ENCODE data around the gene CREB3L2.

CREB3L2 gene

GRCh38 chr7:137890449-137890921 lies 111.4 kb downstream of the CREB3L2 start:
- DNase-seq: no peak

- no peak for DNase-seq
Observed at GRCh38 chr7:137888241-137888640, 113.6 kb downstream of the CREB3L2 start.

GRCh38 chr7:137886746-137887145 lies 115.1 kb downstream of the CREB3L2 start:
- DNase-seq: no peak

- peak; percentile 11 for DNase-seq
Observed at GRCh38 chr7:137886281-137886680, 115.6 kb downstream of the CREB3L2 start.

GRCh38 chr7:137885678-137886077 lies 116.2 kb downstream of the CREB3L2 start:
- DNase-seq: no peak

GRCh38 chr7:137882806-137883205 lies 119.1 kb downstream of the CREB3L2 start:
- peak; percentile 78 for DNase-seq

- DNase-seq: peak; percentile 99
Observed at GRCh38 chr7:137882261-137882668, 119.6 kb downstream of the CREB3L2 start.

GRCh38 chr7:137881607-137882260 lies 120.2 kb downstream of the CREB3L2 start:
- no peak for DNase-seq

- DNase-seq: no peak
Observed at GRCh38 chr7:137880432-137880831, 121.5 kb downstream of the CREB3L2 start.

GRCh38 chr7:137879357-137880158 lies 122.3 kb downstream of the CREB3L2 start:
- DNase-seq: no peak

GRCh38 chr7:137878333-137878961 lies 123.4 kb downstream of the CREB3L2 start:
- no peak for DNase-seq

GRCh38 chr7:137877027-137877675 lies 124.7 kb downstream of the CREB3L2 start:
- DNase-seq: no peak

GRCh38 chr7:137875746-137876145 lies 126.1 kb downstream of the CREB3L2 start:
- no peak for DNase-seq

GRCh38 chr7:137873979-137874777 lies 127.7 kb downstream of the CREB3L2 start:
- DNase-seq: peak; percentile 90

- DNase-seq: no peak
Observed at GRCh38 chr7:137873524-137873923, 128.4 kb downstream of the CREB3L2 start.

GRCh38 chr7:137871170-137871915 lies 130.5 kb downstream of the CREB3L2 start:
- no peak for DNase-seq

- no peak for DNase-seq
Observed at GRCh38 chr7:137870684-137871083, 131.2 kb downstream of the CREB3L2 start.

GRCh38 chr7:137870078-137870477 lies 131.8 kb downstream of the CREB3L2 start:
- no peak for DNase-seq

- no peak for DNase-seq
Observed at GRCh38 chr7:137869260-137869659, 132.6 kb downstream of the CREB3L2 start.

- no peak for DNase-seq
Observed at GRCh38 chr7:137867289-137867688, 134.6 kb downstream of the CREB3L2 start.

GRCh38 chr7:137865764-137866163 lies 136.1 kb downstream of the CREB3L2 start:
- no peak for DNase-seq

GRCh38 chr7:137862964-137863363 lies 138.9 kb downstream of the CREB3L2 start:
- no peak for DNase-seq

Data from kidney glomerular epithelial cell (primary cell).